Measurements from ENCODE around the gene SYAP1.

DNA sequence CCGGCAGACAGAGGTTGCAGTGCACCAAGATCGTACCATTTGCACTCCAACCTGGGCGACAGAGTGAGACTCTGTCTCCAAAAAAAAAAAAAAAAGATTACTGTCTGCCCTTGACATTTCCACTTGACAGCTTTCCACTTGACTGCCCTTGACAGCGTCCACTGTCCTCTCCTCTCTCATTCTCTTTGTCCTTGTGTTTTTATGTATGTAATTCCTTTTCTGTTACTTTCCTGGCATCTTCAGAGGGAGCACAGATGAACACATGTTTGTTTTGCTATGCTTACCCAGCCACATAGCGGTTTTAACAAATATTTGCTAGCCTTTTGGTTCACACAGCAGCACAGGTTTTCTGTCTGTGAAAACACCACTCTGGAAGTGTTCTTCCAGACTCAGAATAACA lies 26.2 kb downstream of the SYAP1 start:
- TF ChIP-seq HNF4G (IDR thresholded peaks at IDR 0.05) (no peak), EGR1 (IDR thresholded peaks at IDR 0.05; ENCODE audit: low read depth in 2 of 2) (no peak), GABPA (IDR thresholded peaks at IDR 0.05 in 1 of 2, conservative IDR thresholded peaks at IDR 0.05 in 1 of 2) (no peak), RAD21 (IDR thresholded peaks at IDR 0.05) (peak in 1 of 2 donors; percentile 22), MAX (IDR thresholded peaks at IDR 0.05) (no peak), TAF1 (conservative IDR thresholded peaks at IDR 0.05) (no peak), YY1 (IDR thresholded peaks at IDR 0.05) (no peak)
- TF ChIP-seq, protein P1, sequence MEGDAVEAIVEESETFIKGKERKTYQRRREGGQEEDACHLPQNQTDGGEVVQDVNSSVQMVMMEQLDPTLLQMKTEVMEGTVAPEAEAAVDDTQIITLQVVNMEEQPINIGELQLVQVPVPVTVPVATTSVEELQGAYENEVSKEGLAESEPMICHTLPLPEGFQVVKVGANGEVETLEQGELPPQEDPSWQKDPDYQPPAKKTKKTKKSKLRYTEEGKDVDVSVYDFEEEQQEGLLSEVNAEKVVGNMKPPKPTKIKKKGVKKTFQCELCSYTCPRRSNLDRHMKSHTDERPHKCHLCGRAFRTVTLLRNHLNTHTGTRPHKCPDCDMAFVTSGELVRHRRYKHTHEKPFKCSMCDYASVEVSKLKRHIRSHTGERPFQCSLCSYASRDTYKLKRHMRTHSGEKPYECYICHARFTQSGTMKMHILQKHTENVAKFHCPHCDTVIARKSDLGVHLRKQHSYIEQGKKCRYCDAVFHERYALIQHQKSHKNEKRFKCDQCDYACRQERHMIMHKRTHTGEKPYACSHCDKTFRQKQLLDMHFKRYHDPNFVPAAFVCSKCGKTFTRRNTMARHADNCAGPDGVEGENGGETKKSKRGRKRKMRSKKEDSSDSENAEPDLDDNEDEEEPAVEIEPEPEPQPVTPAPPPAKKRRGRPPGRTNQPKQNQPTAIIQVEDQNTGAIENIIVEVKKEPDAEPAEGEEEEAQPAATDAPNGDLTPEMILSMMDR (IDR thresholded peaks at IDR 0.05; ENCODE audit: low read depth, low read length, missing input control): no peak

Measured in liver (tissue), 3 donors.